Measurements from ENCODE around the gene LRRC7. TPM values are rescaled to one million over a fixed set of nuclear protein-coding genes. Genes with fewer than 3 reads are reported as not detected.

Gene LRRC7
- total and polyA plus RNA-seq, 9 donors = 0.01 to 0.45 (median 0.13) TPM; not detected in 4

DNA sequence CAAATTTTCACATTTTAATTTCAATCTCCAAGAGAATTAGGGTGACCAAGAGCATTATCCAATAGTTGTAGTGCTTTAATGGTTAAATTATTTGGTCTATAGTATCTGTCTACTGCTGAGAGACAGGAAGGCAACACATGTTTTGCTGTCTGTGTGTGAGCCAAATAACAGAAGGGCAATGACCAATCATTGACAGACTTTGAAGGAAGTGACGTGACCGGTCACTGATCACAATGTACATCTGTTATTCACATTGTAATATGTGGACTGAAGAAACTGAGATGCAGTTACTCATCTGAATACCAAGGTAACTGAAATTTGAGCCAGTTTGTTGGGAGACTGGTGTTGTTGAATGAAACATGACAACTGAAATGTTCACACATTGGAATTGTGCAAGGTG, 440.9 kb downstream of the LRRC7 start:
- intact Hi-C loops (cut with DNase I) = no loop called here
- H3K27me3 ChIP-seq = peaks cover 3% of the 10 kb centered on the region
- TF ChIP-seq EP300 (IDR thresholded peaks at IDR 0.05) (no peak), POLR2A (IDR thresholded peaks at IDR 0.05) (no peak)
- TF ChIP-seq, protein P1, sequence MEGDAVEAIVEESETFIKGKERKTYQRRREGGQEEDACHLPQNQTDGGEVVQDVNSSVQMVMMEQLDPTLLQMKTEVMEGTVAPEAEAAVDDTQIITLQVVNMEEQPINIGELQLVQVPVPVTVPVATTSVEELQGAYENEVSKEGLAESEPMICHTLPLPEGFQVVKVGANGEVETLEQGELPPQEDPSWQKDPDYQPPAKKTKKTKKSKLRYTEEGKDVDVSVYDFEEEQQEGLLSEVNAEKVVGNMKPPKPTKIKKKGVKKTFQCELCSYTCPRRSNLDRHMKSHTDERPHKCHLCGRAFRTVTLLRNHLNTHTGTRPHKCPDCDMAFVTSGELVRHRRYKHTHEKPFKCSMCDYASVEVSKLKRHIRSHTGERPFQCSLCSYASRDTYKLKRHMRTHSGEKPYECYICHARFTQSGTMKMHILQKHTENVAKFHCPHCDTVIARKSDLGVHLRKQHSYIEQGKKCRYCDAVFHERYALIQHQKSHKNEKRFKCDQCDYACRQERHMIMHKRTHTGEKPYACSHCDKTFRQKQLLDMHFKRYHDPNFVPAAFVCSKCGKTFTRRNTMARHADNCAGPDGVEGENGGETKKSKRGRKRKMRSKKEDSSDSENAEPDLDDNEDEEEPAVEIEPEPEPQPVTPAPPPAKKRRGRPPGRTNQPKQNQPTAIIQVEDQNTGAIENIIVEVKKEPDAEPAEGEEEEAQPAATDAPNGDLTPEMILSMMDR (IDR thresholded peaks at IDR 0.05) = no peak
- 87 to 91% (median 90%) methylated on average over 2 of the region's 2 CpGs for WGBS, 3 donors
- no peaks in the 10 kb centered on the region for H3K9me3 ChIP-seq
- DNase-seq = no peak
- no peaks in the 10 kb centered on the region for H3K36me3 ChIP-seq
- no peak overlapping the region for H3K27ac ChIP-seq
- H3K4me3 ChIP-seq = no peak overlapping the region
- no peaks in the 10 kb centered on the region for H3K4me1 ChIP-seq (ENCODE audit: insufficient read depth)

DNA sequence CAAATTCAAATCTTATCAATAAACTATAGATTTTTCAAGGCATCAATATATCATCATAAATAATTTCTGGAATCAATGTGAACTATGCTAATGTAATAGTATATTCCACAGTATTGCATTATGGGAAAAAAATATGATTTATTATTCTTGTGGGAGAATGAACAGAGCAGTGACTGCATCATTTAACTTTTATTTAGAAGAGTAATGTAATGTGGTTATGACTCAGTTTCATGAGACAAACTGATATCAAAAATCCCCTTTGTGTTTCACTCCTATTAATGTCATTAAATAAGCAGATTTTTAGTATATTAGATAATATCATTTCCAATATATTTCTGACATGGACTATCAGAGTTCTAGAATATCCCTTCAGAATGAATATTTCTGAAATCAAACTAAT, 450.0 kb downstream of the LRRC7 start:
- H3K27me3 ChIP-seq = no peaks in the 10 kb centered on the region
- no peaks in the 10 kb centered on the region for H3K9me3 ChIP-seq
- no peaks in the 10 kb centered on the region for H3K36me3 ChIP-seq
- H3K4me3 ChIP-seq = no peak overlapping the region
- DNase-seq = no peak
- no peaks in the 10 kb centered on the region for H3K4me1 ChIP-seq (ENCODE audit: insufficient read depth)
- no peak overlapping the region for H3K27ac ChIP-seq
- intact Hi-C loops (cut with DNase I) = no loop called here
- TF ChIP-seq POLR2A (IDR thresholded peaks at IDR 0.05) (no peak), EP300 (IDR thresholded peaks at IDR 0.05) (no peak)
- TF ChIP-seq, protein P1 (IDR thresholded peaks at IDR 0.05) = no peak

DNA sequence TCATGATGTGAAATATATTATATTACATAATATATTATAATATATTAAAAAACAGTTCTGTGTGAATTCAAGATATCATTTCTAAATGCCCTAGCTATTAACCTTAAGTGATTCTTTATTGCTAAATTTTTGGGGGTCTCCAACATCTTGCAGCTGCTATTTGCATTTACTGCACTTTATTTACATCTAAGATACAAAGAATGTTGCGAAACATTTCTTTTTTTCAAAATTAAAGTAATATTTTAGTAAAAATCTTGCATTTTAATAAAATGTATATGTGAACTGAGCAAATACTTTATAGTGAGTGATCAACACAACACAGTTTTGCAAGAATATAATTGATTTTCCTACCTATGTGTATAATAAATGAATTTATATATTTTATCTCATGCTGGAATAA, 456.6 kb downstream of the LRRC7 start:
- Histone ChIP-seq H3K4me1 (ENCODE audit: insufficient read depth) (no peaks in the 10 kb centered on the region), H3K9me3 (no peaks in the 10 kb centered on the region), H3K27me3 (no peaks in the 10 kb centered on the region), H3K36me3 (no peaks in the 10 kb centered on the region), H3K4me3 (no peak overlapping the region), H3K27ac (no peak overlapping the region)
- 89 to 95% (median 93%) methylated on average over 1 of the region's 1 CpG for WGBS, 3 donors
- intact Hi-C loops (cut with DNase I) = no loop called here
- DNase-seq = no peak
- TF ChIP-seq POLR2A (IDR thresholded peaks at IDR 0.05) = no peak
- TF ChIP-seq, protein P1 (IDR thresholded peaks at IDR 0.05) = no peak
- no peak for TF ChIP-seq EP300 (IDR thresholded peaks at IDR 0.05)

DNA sequence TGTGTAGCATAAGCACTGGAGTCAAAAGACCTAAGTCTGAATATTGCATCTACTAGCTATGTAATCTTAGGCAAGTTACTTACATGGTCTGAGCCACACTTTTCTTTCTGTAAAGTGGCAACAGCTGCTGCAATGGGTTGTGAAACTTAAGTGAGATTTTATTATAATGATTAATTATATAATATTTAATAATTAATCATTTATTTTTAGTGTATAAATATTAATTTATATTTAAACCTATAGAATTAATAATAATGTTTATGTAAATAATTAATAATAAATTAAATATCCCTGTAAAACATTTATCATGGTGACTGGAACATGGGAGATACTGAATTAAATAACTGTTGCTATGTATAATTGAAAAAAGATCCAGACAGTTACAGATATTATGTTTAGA, 457.3 kb downstream of the LRRC7 start:
- intact Hi-C loops (cut with DNase I) = no loop called here
- H3K27me3 ChIP-seq = no peaks in the 10 kb centered on the region
- no peak overlapping the region for H3K27ac ChIP-seq
- no peaks in the 10 kb centered on the region for H3K9me3 ChIP-seq
- no peak for DNase-seq
- TF ChIP-seq EP300 (IDR thresholded peaks at IDR 0.05) = no peak
- TF ChIP-seq POLR2A (IDR thresholded peaks at IDR 0.05) = no peak
- TF ChIP-seq, protein P1 (IDR thresholded peaks at IDR 0.05) = no peak
- no peaks in the 10 kb centered on the region for H3K36me3 ChIP-seq
- H3K4me1 ChIP-seq (ENCODE audit: insufficient read depth) = no peaks in the 10 kb centered on the region
- no peak overlapping the region for H3K4me3 ChIP-seq

DNA sequence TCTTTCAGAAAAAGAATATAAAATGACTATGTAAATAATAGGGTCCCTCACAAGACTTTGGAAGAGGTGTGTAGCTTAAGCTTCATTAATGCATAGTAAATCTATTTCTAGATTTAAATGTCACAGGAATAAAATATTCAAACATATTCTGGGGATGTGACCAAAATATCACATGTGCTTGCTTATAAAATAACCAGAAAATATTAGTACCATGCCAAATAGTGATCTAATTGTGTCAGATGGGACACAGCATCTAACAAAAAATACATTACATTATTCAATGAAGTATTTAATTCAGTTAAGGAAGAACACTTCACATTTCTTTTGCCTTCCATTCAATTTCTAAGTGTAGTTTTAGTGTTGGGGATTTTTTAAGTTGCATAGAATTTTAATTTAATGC, 458.1 kb downstream of the LRRC7 start:
- Histone ChIP-seq H3K4me3 (no peak overlapping the region), H3K9me3 (no peaks in the 10 kb centered on the region), H3K27me3 (no peaks in the 10 kb centered on the region), H3K36me3 (no peaks in the 10 kb centered on the region), H3K4me1 (ENCODE audit: insufficient read depth) (no peaks in the 10 kb centered on the region), H3K27ac (no peak overlapping the region)
- no peak for DNase-seq
- no peak for TF ChIP-seq EP300 (IDR thresholded peaks at IDR 0.05)
- no peak for TF ChIP-seq POLR2A (IDR thresholded peaks at IDR 0.05)
- TF ChIP-seq, protein P1 (IDR thresholded peaks at IDR 0.05) = no peak
- intact Hi-C loops (cut with DNase I) = no loop called here

Data from ovary (tissue), 9 donors.